ENCODE measurements around the gene RMC1.
A peak's percentile ranks its signal among the peaks of the same experiment; 100 is the strongest.
"Not testable (repeated sequence)": the region's sequence is repeated elsewhere in the genome, so short reads cannot be mapped to it uniquely, and the experiment has no call there.

Gene RMC1

GRCh38 chr18:23556145-23556780, 53.0 kb downstream of the RMC1 start:
- DNase-seq: no peak

DNA sequence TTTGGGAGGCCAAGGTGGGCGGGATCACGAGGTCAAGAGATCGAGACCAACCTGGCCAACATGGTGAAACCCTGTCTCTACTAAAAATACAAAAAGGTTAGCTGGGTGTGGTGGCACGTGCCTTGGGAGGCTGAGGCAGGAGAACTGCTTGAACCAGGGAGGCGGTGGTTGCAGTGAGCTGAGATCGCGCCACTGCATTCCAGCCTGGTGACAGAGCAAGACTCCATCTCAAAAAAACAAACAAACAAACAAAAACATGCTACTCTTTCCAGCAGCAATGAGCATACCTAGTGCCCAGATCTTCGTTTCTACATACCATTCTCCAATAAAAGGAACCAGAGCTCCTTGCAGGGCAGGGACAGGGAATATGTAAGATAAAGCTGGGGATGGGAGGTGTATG, 54.2 kb downstream of the RMC1 start:
- not testable (repeated sequence) for DNase-seq

- peak in 47 of 56 donors; percentile 8 to 84 (median 52) for DNase-seq
Observed at GRCh38 chr18:23560186-23560585, 56.9 kb downstream of the RMC1 start.

- no peak for DNase-seq
Observed at GRCh38 chr18:23563377-23564043, 60.2 kb downstream of the RMC1 start.

DNA sequence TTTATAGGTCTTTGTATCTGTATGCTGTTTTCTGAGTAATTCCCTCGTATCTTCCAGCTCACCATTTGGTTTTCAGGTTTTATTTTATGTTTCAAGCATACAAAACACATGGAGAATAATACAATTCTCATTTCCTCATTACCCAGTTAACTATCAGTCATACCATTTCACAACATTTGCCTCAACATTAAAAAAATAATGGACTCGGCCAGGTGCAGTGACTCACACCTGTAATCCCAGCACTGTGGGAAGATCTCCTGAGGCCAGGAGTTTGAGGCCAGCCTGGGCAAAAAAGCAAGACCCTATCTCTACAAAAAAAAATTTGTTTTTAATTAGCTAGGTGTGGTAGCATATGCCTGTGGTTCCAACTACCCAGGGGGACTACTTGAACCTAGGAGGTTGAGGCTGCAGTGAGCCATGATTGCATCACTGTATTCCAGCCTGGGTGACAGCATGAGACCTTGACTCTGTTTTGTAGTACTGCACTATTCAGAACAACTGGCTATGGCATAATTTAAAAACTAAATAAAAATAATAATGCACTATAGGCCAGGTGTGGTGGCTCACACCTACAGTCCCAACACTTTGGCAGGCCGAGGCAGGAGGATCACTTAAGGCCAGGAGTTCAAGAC, 62.7 kb downstream of the RMC1 start:
- no peak for DNase-seq

- no peak for DNase-seq
Observed at GRCh38 chr18:23567671-23568070, 64.4 kb downstream of the RMC1 start.

DNA sequence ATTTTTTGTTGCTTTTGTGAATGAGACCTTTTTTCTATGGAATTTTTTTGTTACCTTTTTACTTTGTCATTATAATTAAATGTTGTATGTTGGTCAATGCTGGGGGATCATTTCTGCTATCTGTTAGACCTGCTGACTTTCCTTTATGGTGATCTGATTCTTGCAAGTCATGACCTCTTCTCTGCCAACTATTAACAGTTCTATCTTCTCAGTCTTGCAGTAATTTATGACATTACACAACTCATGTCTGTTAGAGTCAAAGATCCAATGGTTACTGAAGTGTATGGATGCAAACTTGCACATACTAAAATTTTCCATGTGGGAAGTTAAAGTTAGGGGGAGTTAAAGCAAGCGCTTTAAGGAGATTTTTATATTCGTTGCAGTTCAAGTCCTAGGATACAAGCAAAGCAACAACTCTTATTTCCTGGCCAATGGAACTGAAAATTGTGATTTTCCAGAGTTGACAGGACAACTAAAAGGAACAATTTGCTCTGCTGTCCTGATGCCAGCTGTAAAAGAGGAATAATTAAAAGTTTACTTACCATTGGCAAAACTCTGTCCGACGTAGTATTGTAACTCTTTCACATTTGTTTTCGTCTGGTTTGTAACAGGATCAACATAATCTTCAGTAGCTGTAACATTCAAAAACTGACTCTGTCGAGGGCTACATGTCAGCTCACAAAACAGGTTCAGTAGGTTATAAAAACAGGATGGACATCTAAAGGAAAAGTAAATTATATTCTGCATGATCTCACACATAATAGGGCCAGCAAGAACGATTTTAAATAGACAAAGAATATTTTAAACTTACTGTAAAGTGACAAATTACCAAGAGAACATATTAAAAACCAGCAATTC, 65.2 kb downstream of the RMC1 start:
- no peak for DNase-seq

DNA sequence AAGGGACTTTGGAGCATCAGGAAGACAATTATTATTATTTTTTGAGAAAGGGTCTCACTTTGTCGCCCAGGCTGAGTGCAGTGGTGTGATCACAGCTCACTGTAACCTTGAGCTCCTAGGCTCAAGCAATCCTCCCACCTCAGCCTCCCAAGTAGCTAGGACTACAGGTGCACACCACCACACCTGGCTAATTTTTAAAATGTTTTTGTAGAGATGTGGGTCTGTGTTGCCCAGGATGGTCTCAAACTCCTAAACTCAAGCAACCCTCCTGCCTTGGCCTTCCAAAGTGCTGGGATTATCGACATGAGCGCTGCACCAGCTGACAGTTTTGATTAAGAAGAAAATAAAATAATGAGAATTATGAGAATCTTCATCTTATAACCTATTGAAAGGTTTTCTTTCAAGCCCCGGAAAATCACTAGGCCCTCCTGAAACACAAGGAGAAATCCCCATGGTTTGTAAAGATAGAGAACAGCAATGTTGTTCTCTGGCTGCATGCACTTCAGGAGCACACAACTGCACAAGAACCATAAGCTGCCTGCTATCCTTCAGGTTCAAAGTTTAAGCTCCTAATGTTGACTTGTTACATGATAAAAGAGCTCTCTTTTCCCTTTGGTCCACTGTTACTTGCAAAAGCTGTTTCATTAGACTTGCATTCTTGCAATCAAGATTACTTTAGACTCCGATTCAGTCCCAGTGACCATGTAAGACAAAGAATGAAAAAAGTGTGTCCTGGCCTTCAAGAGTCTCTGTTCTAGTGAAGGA, 66.2 kb downstream of the RMC1 start:
- DNase-seq: no peak

GRCh38 chr18:23570912-23571504, 67.7 kb downstream of the RMC1 start:
- no peak for DNase-seq

GRCh38 chr18:23572012-23572411, 68.7 kb downstream of the RMC1 start:
- DNase-seq: no peak

DNA sequence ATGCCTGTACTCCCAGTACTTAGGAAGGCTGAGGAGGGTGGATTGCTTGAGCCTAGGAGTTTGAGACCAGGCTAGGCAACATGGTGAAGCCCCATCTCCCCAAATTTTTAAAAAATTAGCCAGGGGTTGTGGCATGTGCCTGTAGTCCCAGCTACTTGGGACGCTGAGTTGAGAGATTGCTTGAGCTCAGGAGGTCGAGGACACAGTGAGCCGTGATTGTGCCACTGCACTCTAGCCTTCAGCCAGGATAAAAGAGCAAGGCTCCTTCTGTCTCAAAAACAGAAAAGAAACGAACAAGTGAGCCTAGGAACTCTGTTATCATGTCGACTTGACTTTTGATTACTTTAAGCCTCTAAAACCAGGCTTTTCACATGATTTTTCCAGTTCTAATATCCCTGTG, 69.3 kb downstream of the RMC1 start:
- no peak for DNase-seq

DNA sequence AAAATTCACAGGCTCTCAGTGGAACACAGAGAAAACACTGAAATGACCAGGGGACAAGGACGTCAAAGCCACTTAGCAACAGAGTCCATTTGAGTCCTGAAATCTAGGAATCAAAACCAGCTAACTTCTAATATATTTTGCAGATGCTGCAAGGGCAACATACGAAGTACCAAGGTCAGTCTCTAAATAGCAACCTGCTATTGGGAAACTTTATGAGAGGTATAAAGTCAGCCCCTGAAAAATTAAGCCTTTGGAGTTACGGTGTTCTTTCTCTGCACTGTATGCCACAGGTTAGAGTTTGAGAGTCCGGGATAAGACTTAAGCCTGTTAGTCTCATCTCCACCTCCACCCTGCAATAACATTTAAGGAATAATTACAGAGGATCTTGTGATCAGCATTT, 69.7 kb downstream of the RMC1 start:
- DNase-seq: no peak

DNA sequence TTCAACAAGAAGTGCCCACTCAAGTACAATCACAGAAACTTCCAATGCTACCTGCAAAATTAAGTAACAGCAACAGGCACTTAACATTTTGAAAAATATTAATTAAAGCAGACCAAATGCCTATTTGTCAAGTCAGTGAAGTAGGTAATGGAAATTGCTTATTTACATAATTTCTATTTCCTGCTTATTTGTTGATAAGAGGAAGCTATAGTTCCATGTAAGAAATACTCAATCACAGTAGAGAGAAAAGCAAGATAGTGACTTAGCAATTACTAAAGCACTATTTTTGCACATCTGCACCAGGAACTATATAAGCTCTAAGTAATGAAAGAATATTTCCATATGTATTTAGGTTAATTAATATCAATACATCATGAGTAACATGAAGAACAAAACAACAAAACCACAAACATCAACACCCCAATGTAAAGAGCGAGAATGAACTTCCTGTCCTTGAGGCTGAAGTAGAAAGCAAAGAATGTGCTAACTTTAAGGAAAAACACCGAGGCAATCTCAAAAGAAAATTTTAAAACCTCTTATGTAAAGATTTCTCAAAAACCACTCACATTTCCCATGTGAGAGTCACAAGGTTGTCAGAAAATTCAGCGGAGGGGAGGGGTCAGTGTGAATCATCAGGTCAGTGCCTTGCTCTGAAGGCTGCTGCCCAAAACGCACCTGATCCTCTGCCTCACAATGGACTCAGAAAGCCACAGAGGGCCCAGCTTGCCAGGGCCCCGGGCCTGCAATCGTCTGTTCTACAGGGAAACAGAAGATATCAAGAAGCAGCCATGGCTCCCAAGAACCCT, 70.5 kb downstream of the RMC1 start:
- DNase-seq: no peak

DNA sequence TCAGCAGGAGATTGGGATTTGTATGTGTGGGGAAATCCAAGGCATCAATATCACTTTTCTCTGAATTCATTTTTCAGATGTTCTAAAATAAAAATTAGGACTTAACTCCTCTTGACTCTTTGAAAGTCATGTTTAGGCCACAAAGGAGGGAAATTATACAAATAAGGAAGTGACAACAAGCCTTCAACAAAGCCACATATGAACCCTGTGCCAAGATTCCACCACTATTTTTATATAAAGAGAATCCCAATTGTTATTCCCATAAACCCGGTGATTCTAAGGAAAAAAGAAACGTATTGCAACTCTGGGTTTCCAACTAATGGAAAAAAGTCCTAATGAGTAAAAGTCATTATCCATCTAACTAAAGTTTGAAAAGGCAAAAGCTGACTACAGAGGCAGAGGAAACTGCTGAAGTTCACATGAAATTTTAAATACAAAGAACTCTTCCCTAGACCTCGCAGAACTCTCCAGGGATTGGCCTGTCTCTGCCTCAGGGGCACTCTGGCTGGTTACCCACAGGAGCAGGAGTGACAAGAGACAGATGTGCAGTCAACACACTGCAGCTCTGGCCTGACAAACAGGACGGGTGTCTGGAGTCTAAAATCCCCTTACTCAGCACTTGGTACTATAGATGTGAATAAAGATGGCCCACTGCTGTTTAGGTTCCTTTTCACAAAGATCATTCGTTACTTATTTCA, 71.4 kb downstream of the RMC1 start:
- no peak for DNase-seq

GRCh38 chr18:23575309-23575651, 72.0 kb downstream of the RMC1 start:
- no peak for DNase-seq

GRCh38 chr18:23577521-23577920, 74.2 kb downstream of the RMC1 start:
- DNase-seq: not testable (repeated sequence)

- DNase-seq: no peak
Observed at GRCh38 chr18:23578067-23578701, 74.9 kb downstream of the RMC1 start.

- DNase-seq: no peak
Observed at GRCh38 chr18:23578891-23579653, 75.8 kb downstream of the RMC1 start.

Measured in amygdala (tissue), 56 donors.